PC-3 (cell line): ENCODE results near the gene HILPDA. TPM values are rescaled to one million over a fixed set of nuclear protein-coding genes. Genes with fewer than 3 reads are reported as not detected.

Source experiments
- ATAC-seq: fragments of 200-7000 bp; cut with Tn5 transposase; 2 replicates; pipeline ENCODE4 v1.9.1; 2020; ENCODE audit warnings: mild to moderate bottlenecking, moderate library complexity
- BruUV-seq: library from RNA; stranded (reverse); fragments of 400-500 nt; replicated peaks from 2 replicates; lab custom pipeline; 2021; lab: Mats Ljungman, UMichigan
- CTCF ChIA-PET: fragments of 300-600 bp; sonication (Branson Sonifier 250); formaldehyde crosslinking; loops from one replicate; lab custom pipeline; 2022; ENCODE audit warnings: antibody characterized with exemption; lab: Charles Lee
- POLR2A ChIA-PET: fragments of 300-600 bp; sonication (Branson Sonifier 250); formaldehyde crosslinking; loops from one replicate; lab custom pipeline; 2022; ENCODE audit warnings: antibody characterized with exemption; ENCODE audit not compliant: unreplicated experiment; lab: Charles Lee
- DNase-seq: peaks from one replicate; pipeline ENCODE4 v3.0.0-alpha.2; 2015
- H2AFZ ChIP-seq: fragments of 300-600 bp; sonication (generic); 2 replicates; pipeline ENCODE4 v1.6.0; 2016; ENCODE audit warnings: antibody characterized with exemption, low read length
- H3F3A ChIP-seq: fragments of 300-600 bp; sonication (generic); one replicate; pipeline ENCODE4 v1.6.0; 2017; ENCODE audit warnings: antibody characterized with exemption, low read length, control low read depth, mild to moderate bottlenecking; ENCODE audit not compliant: unreplicated experiment
- H3K27ac ChIP-seq: fragments of 300-600 bp; sonication (generic); 2 replicates; pipeline ENCODE4 v1.5.1; 2016; ENCODE audit warnings: mild to moderate bottlenecking, low read length
- H3K27me3 ChIP-seq: fragments of 300-600 bp; sonication (generic); 2 replicates; pipeline ENCODE4 v1.6.1; 2016; ENCODE audit warnings: low read length, mixed read lengths
- H3K36me3 ChIP-seq: fragments of 300-600 bp; sonication (generic); 2 replicates; pipeline ENCODE4 v1.6.1; 2016; ENCODE audit warnings: low read depth, mixed run types, low read length, mixed read lengths
- H3K4me1 ChIP-seq: fragments of 300-600 bp; sonication (generic); 2 replicates; pipeline ENCODE4 v1.5.1; 2016; ENCODE audit warnings: low read length; ENCODE audit not compliant: insufficient read depth
- H3K4me2 ChIP-seq: fragments of 300-600 bp; sonication (generic); 2 replicates; pipeline ENCODE4 v1.6.0; 2016; ENCODE audit warnings: low read length
- H3K4me3 ChIP-seq: fragments of 300-600 bp; sonication (generic); 2 replicates; pipeline ENCODE4 v1.5.1; 2016; ENCODE audit warnings: mild to moderate bottlenecking, low read length, mixed read lengths
- H3K79me2 ChIP-seq: fragments of 300-600 bp; sonication (generic); 2 replicates; pipeline ENCODE4 v1.6.1; 2017; ENCODE audit warnings: low read length, mixed read lengths
- H3K9ac ChIP-seq: fragments of 300-600 bp; sonication (generic); 2 replicates; pipeline ENCODE4 v1.6.0; 2016; ENCODE audit warnings: mild to moderate bottlenecking, low read length
- H3K9me2 ChIP-seq: fragments of 300-600 bp; sonication (generic); replicated peaks from 2 replicates; pipeline ENCODE4 v1.6.1; 2016; ENCODE audit warnings: mixed run types, low read length, mixed read lengths
- H3K9me3 ChIP-seq: fragments of 300-600 bp; sonication (generic); 2 replicates; pipeline ENCODE4 v1.6.1; 2016; ENCODE audit warnings: low read length, mixed read lengths
- H4K20me1 ChIP-seq: fragments of 300-600 bp; sonication (generic); 2 replicates; pipeline ENCODE4 v1.6.1; 2016; ENCODE audit warnings: low read length, mixed read lengths
- CTCF ChIP-seq: fragments of 300-600 bp; sonication (generic); conservative IDR thresholded peaks from 2 replicates; pipeline ENCODE4 v1.5.1; 2017; ENCODE audit warnings: antibody characterized with exemption, low read depth, mild to moderate bottlenecking, low read length
- EZH2 ChIP-seq: fragments of 300-600 bp; sonication (generic); IDR thresholded peaks from one replicate; pipeline ENCODE4 v1.6.1; 2017; ENCODE audit warnings: antibody characterized with exemption, mild to moderate bottlenecking, low read length; ENCODE audit not compliant: unreplicated experiment
- EZH2phosphoT487 ChIP-seq: fragments of 300-600 bp; sonication (generic); IDR thresholded peaks from 2 replicates; pipeline ENCODE4 v1.6.1; 2018; ENCODE audit warnings: mild to moderate bottlenecking, antibody characterized with exemption, low read length, borderline replicate concordance
- intact Hi-C: fragments of 100-400 bp; cut with micrococcal nuclease; formaldehyde crosslinking; loops from 2 replicates; pipeline ENCODE4 v1.9.0; 2023
- total RNA-seq: library from RNA; depleted of rRNA; stranded (reverse); fragments of >200 nt; gene quantifications from 2 replicates; pipeline ENCODE4 v1.2.3, GENCODE V29; 2014

Gene HILPDA
- total RNA-seq, 1 experiment from 2014 or later = 29.1 TPM

- POLR2A ChIA-PET = interaction anchor here (0.7 kb wide), 1 partner anchor 31 kb away, joined by 8 read pairs; no protein-coding TSS in a partner anchor
- no peak overlapping the region for H3K27ac ChIP-seq
- no peaks in the 10 kb centered on the region for H3K9me2 ChIP-seq
- CTCF ChIA-PET = no interaction called here
- H3F3A ChIP-seq = no peaks in the 10 kb centered on the region
- H3K9ac ChIP-seq = no peak overlapping the region
- no peak overlapping the region for H3K4me3 ChIP-seq
- H3K27me3 ChIP-seq = no peaks in the 10 kb centered on the region
- no peak for ATAC-seq
- TF ChIP-seq CTCF = no peak
- no peak for TF ChIP-seq EZH2phosphoT487
- TF ChIP-seq EZH2 = no peak
- no peak overlapping the region for H2AFZ ChIP-seq
- peaks cover 4% of the 10 kb centered on the region for H3K4me1 ChIP-seq
- H3K36me3 ChIP-seq = no peaks in the 10 kb centered on the region; the same call in 1 of the 2 replicates
- DNase-seq = no peak
- intact Hi-C loops = no loop called here
- no TSS peak for BruUV-seq
- no peaks in the 10 kb centered on the region for H4K20me1 ChIP-seq
- no peaks in the 10 kb centered on the region for H3K9me3 ChIP-seq
- H3K4me2 ChIP-seq = no peak overlapping the region
- H3K79me2 ChIP-seq = no peaks in the 10 kb centered on the region
These were observed 33.6 kb upstream of the HILPDA start for GRCh38 chr7:128422037-128422436.

GRCh38 chr7:128422842-128423241, 32.8 kb upstream of the HILPDA start:
- ATAC-seq (no peak), DNase-seq (no peak)
- Histone ChIP-seq H3K79me2 (no peaks in the 10 kb centered on the region), H2AFZ (no peak overlapping the region), H3K4me1 (peaks cover 4% of the 10 kb centered on the region), H3K4me2 (no peak overlapping the region), H3K9me2 (no peaks in the 10 kb centered on the region), H3K36me3 (no peaks in the 10 kb centered on the region; the same call in 1 of the 2 replicates), H3F3A (no peaks in the 10 kb centered on the region), H4K20me1 (no peaks in the 10 kb centered on the region), H3K9ac (no peak overlapping the region), H3K27me3 (no peaks in the 10 kb centered on the region), H3K9me3 (no peaks in the 10 kb centered on the region), H3K4me3 (no peak overlapping the region), H3K27ac (no peak overlapping the region)
- POLR2A ChIA-PET = no interaction called here
- BruUV-seq = no TSS peak
- intact Hi-C loops = no loop called here
- no peak for TF ChIP-seq EZH2
- TF ChIP-seq CTCF = no peak
- TF ChIP-seq EZH2phosphoT487 = no peak
- CTCF ChIA-PET = no interaction called here

- ATAC-seq = no peak
- H3K9me2 ChIP-seq = no peaks in the 10 kb centered on the region
- no peaks in the 10 kb centered on the region for H3F3A ChIP-seq
- peaks cover 4% of the 10 kb centered on the region for H3K4me1 ChIP-seq
- ChIA-PET POLR2A (no interaction called here), CTCF (interaction anchor here (0.6 to 4.4 kb wide), 2 partner anchors 10 to 36 kb away, joined by 6 to 65 read pairs; no protein-coding TSS in a partner anchor)
- H3K4me2 ChIP-seq = no peak overlapping the region
- H3K27ac ChIP-seq = no peak overlapping the region
- H3K9me3 ChIP-seq = no peaks in the 10 kb centered on the region
- no peak overlapping the region for H2AFZ ChIP-seq
- intact Hi-C loops = loop anchor here (1.0 kb wide), 2 partner anchors 26 to 77 kb away; no protein-coding TSS in a partner anchor
- H3K9ac ChIP-seq = no peak overlapping the region
- H3K4me3 ChIP-seq = no peak overlapping the region
- H4K20me1 ChIP-seq = no peaks in the 10 kb centered on the region
- H3K36me3 ChIP-seq = no peaks in the 10 kb centered on the region; the same call in 1 of the 2 replicates
- no TSS peak for BruUV-seq
- TF ChIP-seq CTCF = no peak
- TF ChIP-seq EZH2phosphoT487 = no peak
- TF ChIP-seq EZH2 = no peak
- H3K79me2 ChIP-seq = no peaks in the 10 kb centered on the region
- DNase-seq = no peak
- H3K27me3 ChIP-seq = no peaks in the 10 kb centered on the region
These were observed 30.9 kb upstream of the HILPDA start for GRCh38 chr7:128424686-128425275.
